ENCODE results near the gene ZDHHC14.
"Not testable (repeated sequence)": the region's sequence is repeated elsewhere in the genome, so short reads cannot be mapped to it uniquely, and the experiment has no call there.

ZDHHC14 gene

DNA sequence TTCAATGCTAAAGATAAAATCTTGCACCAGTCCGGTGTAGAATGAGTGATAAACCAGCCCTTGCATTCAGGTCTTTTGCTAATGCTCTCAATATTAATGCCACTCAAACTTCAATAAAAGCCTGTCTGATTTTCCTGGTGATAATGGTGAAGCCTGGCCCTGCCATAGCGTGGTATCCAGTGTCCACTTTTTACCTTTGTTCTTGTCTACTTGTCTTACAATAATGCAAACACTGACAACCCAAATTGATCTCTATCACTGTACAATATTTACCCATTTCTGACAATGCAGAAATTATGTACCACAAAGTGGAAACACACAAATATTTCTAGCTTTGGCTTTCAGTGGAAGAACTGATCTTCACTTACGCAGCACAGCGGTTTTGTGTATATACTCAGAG is 189.1 kb downstream of the ZDHHC14 start:
- no peak overlapping the region for H3K27ac ChIP-seq (ENCODE audit: low read depth, low read length)
- H3K9ac ChIP-seq (ENCODE audit: low read length), result no peak overlapping the region
- H3K4me1 ChIP-seq (ENCODE audit: control insufficient read depth, insufficient read depth, low read length), result no peaks in the 10 kb centered on the region
- no peak overlapping the region for H3K4me3 ChIP-seq (ENCODE audit: low read length)
- H3K36me3 ChIP-seq (ENCODE audit: control insufficient read depth, insufficient read depth, low read length), result no peaks in the 10 kb centered on the region
- no peaks in the 10 kb centered on the region for H3K27me3 ChIP-seq (ENCODE audit: control insufficient read depth, insufficient read depth, low read length)

DNA sequence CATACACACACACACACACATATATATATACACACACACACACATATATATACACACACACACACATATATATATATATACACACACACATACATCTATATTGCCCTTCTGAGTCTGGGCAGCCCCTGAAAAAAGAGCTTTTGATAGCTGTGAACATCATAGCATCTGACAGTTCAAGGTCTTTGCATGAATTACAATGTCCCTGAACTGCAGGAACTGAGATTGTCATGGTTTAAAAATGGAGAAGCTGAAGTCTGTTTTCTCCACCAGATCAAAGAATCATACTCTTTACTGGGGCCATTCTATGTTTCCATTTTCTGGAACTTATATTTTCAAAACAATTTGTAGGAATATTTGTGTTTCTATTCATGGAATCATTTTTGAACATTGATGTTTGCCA is 189.8 kb downstream of the ZDHHC14 start:
- Histone ChIP-seq H3K4me3 (ENCODE audit: low read length) (no peak overlapping the region), H3K4me1 (ENCODE audit: control insufficient read depth, insufficient read depth, low read length) (no peaks in the 10 kb centered on the region), H3K9ac (ENCODE audit: low read length) (no peak overlapping the region), H3K36me3 (ENCODE audit: control insufficient read depth, insufficient read depth, low read length) (no peaks in the 10 kb centered on the region), H3K27ac (ENCODE audit: low read depth, low read length) (no peak overlapping the region), H3K27me3 (ENCODE audit: control insufficient read depth, insufficient read depth, low read length) (no peaks in the 10 kb centered on the region)

DNA sequence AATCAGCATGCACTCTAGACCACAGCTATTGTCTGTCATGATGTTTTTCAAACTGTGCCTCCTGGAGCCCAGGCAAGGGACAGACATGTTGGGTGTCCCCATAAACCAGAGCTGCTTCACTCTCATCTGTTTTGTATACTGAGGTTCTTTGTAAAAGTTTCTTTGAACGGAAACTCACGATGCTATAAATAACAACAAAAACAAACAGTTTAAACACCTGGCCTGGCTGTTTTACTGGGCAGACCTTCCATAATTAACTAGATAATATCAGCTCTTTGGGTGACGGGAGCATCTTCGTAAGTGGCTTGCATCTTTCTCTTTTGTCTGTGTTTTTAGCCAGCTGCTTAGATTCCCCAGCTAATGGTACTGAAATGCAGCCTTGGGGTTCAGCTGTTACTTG is 190.3 kb downstream of the ZDHHC14 start:
- no peaks in the 10 kb centered on the region for H3K27me3 ChIP-seq (ENCODE audit: control insufficient read depth, insufficient read depth, low read length)
- no peak overlapping the region for H3K27ac ChIP-seq (ENCODE audit: low read depth, low read length)
- no peaks in the 10 kb centered on the region for H3K4me1 ChIP-seq (ENCODE audit: control insufficient read depth, insufficient read depth, low read length)
- H3K36me3 ChIP-seq (ENCODE audit: control insufficient read depth, insufficient read depth, low read length), result no peaks in the 10 kb centered on the region
- H3K9ac ChIP-seq (ENCODE audit: low read length), result no peak overlapping the region
- no peak overlapping the region for H3K4me3 ChIP-seq (ENCODE audit: low read length)

DNA sequence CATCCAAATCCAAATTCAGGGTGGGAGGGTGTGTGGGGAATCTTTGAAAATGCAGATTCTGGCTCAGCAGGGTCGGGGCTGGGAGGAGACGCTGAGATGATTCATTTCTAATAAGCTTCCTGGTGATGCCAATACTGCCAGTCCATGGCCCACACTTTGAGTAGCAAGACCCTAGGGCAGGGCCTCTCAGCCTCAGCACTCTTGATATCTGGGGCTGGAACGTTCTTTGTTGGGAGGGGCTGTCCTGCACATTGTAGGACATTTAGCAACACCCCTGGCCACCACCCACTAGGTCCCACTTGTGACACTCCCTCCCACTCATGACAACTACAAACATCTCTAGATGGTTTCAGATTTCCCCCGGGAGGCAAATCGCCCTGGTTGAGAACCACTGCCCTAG is 191.0 kb downstream of the ZDHHC14 start:
- Histone ChIP-seq H3K4me3 (ENCODE audit: low read length) (no peak overlapping the region), H3K27ac (ENCODE audit: low read depth, low read length) (no peak overlapping the region), H3K36me3 (ENCODE audit: control insufficient read depth, insufficient read depth, low read length) (no peaks in the 10 kb centered on the region), H3K27me3 (ENCODE audit: control insufficient read depth, insufficient read depth, low read length) (no peaks in the 10 kb centered on the region), H3K4me1 (ENCODE audit: control insufficient read depth, insufficient read depth, low read length) (no peaks in the 10 kb centered on the region), H3K9ac (ENCODE audit: low read length) (no peak overlapping the region)

DNA sequence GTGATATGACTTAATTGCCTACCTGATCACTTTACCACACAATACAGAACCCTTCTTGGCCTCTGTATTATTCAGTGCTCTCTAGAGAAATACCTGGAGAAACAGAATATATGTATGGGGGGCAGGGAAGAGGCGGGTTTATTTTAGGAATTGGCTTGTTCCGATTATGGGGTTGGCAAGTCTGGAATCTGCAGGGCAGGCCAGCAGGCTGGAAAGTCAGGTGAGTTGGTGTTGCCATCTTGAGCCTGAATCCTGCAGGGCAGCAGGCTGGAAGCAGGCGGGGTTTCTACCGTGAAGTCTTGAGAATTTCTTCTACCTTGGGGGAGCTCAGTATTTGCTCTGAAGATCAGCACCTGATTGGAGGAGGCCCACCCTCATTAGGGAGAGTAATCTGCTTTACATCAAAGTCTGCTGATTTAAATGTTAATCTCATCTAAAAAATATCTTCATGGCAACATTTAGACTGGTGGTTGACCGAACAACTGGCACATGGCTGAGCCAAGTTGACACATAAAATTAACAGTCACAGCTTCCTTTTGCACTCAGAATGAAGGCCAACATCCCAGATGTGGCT is 193.9 kb downstream of the ZDHHC14 start:
- Histone ChIP-seq H3K4me1 (ENCODE audit: control insufficient read depth, insufficient read depth, low read length) (no peaks in the 10 kb centered on the region), H3K36me3 (ENCODE audit: control insufficient read depth, insufficient read depth, low read length) (no peaks in the 10 kb centered on the region), H3K27me3 (ENCODE audit: control insufficient read depth, insufficient read depth, low read length) (no peaks in the 10 kb centered on the region), H3K4me3 (ENCODE audit: low read length) (no peak overlapping the region), H3K27ac (ENCODE audit: low read depth, low read length) (no peak overlapping the region), H3K9ac (ENCODE audit: low read length) (no peak overlapping the region)

DNA sequence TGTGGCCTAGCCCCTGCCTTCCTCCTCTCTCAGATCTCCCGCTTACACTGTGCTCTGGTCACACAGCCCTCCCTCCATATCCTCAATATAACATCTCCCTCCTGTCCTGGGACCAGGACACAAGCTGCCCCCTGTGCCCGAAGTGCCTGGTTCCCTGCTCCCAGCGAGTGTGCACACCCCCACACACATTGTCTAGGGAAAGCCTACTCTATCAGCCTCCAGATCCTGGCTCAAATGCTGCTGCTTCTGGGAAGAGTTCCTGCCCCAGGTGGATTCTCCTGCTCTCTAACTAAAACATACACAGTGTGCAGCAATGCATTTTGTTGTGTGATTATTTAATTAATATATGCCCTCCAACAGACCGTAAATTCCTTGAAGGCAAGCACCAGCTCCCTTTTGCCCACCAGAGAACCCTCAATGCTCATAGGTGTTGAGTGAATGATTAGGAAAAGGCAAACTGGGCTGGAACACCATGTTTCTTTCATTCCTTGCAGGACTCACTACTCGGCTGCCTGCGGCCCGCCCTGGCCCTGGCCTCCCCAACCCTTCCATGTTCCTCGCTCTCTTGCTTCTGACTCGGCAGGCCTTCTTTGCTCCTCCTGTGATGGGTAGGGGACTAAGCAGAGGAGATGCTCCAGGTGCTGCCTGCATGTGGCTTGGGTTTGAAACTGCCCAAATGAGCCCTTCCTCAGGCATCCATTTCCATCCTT is 194.6 kb downstream of the ZDHHC14 start:
- H3K27ac ChIP-seq (ENCODE audit: low read depth, low read length), result no peak overlapping the region
- H3K4me1 ChIP-seq (ENCODE audit: control insufficient read depth, insufficient read depth, low read length), result no peaks in the 10 kb centered on the region
- no peak overlapping the region for H3K9ac ChIP-seq (ENCODE audit: low read length)
- no peaks in the 10 kb centered on the region for H3K27me3 ChIP-seq (ENCODE audit: control insufficient read depth, insufficient read depth, low read length)
- no peaks in the 10 kb centered on the region for H3K36me3 ChIP-seq (ENCODE audit: control insufficient read depth, insufficient read depth, low read length)
- H3K4me3 ChIP-seq (ENCODE audit: low read length), result no peak overlapping the region

DNA sequence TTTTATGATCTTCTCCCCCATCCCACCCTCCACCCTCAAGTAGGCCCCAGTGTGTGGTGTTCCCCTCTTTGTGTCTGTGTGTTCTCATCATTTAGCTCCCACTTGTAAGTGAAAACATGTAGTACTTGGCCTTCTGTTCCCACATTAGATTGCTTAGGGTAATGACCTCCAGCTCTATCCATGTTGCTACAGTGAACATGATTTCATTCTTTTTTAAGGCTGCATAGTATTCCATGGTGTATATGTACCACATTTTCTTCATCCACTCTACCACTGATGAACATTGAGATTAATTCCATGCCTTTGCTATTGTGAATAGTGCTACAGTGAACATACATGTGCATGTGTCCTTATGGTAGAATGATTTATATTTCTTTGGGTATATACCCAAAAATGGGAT is 196.0 kb downstream of the ZDHHC14 start:
- not testable (repeated sequence) for H3K9ac ChIP-seq (ENCODE audit: low read length); H3K36me3 ChIP-seq (ENCODE audit: control insufficient read depth, insufficient read depth, low read length); H3K27ac ChIP-seq (ENCODE audit: low read depth, low read length); H3K4me3 ChIP-seq (ENCODE audit: low read length); H3K4me1 ChIP-seq (ENCODE audit: control insufficient read depth, insufficient read depth, low read length); H3K27me3 ChIP-seq (ENCODE audit: control insufficient read depth, insufficient read depth, low read length)

DNA sequence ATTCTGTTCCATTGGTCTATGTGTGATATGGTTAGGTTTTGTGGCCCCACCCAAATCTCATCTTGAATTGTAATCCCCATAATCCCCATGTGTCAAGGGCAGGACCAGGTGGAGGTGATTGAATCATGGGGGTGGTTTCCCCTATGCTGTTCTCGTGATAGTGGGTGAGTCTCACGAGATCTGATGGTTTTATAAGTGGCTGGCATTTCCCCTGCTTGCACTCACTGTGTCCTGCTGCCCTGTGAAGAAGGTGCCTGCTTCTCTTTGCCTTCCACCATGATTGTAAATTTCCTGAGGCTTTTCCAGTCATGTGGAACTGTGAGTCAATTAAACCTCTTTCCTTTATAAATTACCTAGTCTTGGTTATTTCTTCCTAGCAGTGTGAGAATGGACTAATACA is 197.5 kb downstream of the ZDHHC14 start:
- not testable (repeated sequence) for H3K27ac ChIP-seq (ENCODE audit: low read depth, low read length); H3K36me3 ChIP-seq (ENCODE audit: control insufficient read depth, insufficient read depth, low read length); H3K4me1 ChIP-seq (ENCODE audit: control insufficient read depth, insufficient read depth, low read length); H3K4me3 ChIP-seq (ENCODE audit: low read length); H3K27me3 ChIP-seq (ENCODE audit: control insufficient read depth, insufficient read depth, low read length); H3K9ac ChIP-seq (ENCODE audit: low read length)

DNA sequence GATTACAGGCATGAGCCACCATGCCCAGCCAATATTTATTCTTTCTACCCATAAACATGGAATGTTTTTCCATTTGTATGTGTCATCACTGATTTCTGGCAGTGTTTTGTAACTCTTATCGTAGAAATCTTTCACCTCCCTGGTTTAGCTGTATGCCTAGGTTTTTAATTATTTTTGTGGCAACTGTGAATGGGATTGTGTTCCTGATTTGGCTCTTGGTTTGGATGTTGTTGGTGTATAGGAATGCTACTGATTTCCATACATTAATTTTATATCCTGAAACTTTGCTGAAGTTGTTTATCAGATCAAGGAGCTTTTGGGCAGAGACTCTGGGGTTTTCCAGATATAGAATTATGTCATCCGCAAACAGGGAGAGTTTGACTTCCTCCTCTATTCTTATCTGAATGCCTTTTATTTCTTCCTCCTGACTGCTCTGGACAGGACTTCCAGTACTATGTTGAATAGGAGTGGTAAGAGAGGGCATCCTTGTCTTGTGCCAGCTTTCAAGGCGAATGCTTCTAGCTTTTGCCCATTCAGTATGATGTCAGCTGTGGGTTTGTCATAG is 198.6 kb downstream of the ZDHHC14 start:
- no peak overlapping the region for H3K27ac ChIP-seq (ENCODE audit: low read depth, low read length)
- H3K9ac ChIP-seq (ENCODE audit: low read length), result no peak overlapping the region
- no peak overlapping the region for H3K4me3 ChIP-seq (ENCODE audit: low read length)
- H3K36me3 ChIP-seq (ENCODE audit: control insufficient read depth, insufficient read depth, low read length), result no peaks in the 10 kb centered on the region
- no peaks in the 10 kb centered on the region for H3K4me1 ChIP-seq (ENCODE audit: control insufficient read depth, insufficient read depth, low read length)
- H3K27me3 ChIP-seq (ENCODE audit: control insufficient read depth, insufficient read depth, low read length), result no peaks in the 10 kb centered on the region

DNA sequence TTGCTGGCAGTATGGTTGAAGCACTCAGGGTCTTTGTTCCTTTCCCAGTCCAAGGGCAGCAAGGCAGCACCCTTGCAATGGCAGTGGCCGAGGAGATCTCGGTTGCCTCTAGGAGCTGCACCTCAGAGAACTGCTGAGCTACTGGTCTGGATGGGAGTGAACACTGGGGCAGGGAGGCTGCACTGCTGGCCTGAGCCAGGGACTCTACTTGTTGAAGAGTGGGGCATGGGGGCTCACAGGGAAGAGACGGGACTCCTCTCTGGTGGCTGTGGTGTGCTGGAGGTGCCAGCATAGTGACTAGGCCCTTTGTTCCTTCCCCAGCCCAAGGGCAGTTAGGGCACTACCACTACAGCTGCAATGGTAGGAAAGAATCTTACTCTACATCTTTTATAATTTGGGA is 203.0 kb downstream of the ZDHHC14 start:
- H3K27ac ChIP-seq (ENCODE audit: low read depth, low read length), result no peak overlapping the region
- no peaks in the 10 kb centered on the region for H3K4me1 ChIP-seq (ENCODE audit: control insufficient read depth, insufficient read depth, low read length)

DNA sequence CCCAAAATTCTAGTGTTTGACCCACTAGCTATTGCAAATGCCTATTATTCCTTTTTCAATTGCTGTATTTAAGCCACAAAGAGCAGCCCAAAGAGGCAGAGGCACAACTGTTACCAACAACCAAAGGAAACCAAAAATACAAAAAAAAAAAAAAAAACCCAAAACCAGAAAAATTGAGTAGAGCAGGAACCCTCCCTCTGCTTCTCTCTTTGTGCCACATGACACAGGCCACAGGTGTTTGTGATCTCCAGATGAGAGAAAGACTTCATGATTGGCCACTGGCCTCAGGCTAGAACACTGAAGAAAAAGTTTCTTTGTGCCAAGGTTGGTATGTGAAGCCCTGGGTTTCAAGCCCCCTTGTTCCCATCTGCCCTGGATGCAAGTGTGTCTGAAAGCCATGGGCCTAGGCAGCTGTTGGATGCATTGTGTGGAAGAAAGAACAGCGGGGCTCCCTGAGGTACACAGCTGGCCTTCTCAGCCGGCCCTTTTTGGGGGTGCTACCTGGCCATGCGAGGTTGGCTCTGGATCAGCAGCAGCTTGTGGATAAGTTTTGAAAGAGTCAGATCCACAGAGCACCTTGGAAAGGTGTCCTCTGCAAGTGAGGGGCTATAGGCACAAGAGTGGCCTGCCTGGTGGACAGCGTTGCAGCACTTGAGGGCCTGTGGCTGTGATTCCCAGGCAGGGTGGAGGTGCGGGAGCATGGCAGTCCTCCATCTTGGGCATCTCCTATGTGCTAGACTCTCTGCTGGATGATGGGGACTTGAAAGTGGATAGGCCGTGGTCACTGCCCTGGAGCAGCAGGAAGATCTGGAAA is 204.5 kb downstream of the ZDHHC14 start:
- Histone ChIP-seq H3K9ac (ENCODE audit: low read length) (no peak overlapping the region), H3K27ac (ENCODE audit: low read depth, low read length) (no peak overlapping the region), H3K36me3 (ENCODE audit: control insufficient read depth, insufficient read depth, low read length) (no peaks in the 10 kb centered on the region), H3K27me3 (ENCODE audit: control insufficient read depth, insufficient read depth, low read length) (no peaks in the 10 kb centered on the region), H3K4me3 (ENCODE audit: low read length) (no peak overlapping the region), H3K4me1 (ENCODE audit: control insufficient read depth, insufficient read depth, low read length) (no peaks in the 10 kb centered on the region)

More for the DNA sequence above, 203.0 kb downstream of the ZDHHC14 start:
- H3K4me3 ChIP-seq (ENCODE audit: low read length), result no peak overlapping the region
- H3K9ac ChIP-seq (ENCODE audit: low read length), result no peak overlapping the region
- no peaks in the 10 kb centered on the region for H3K36me3 ChIP-seq (ENCODE audit: control insufficient read depth, insufficient read depth, low read length)
- no peaks in the 10 kb centered on the region for H3K27me3 ChIP-seq (ENCODE audit: control insufficient read depth, insufficient read depth, low read length)

DNA sequence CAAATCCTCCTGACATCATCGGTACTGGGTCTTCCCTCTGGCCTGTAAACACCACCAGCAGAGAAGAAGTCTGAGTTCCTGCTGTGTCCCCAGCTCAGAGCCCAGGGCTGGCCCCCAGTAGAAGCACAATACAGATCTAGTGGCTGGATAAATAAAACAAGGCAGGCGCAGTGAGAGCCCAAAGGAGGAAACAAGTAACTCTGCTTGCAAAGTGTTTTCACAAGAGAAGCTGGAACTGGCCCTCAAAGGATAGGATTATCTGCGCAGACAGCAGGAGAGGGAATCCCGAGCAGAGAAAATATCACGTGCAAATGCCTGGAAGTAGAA is 205.1 kb downstream of the ZDHHC14 start:
- H3K4me3 ChIP-seq (ENCODE audit: low read length), result no peak overlapping the region
- no peak overlapping the region for H3K9ac ChIP-seq (ENCODE audit: low read length)

More for the DNA sequence above, 205.1 kb downstream of the ZDHHC14 start:
- Histone ChIP-seq H3K36me3 (ENCODE audit: control insufficient read depth, insufficient read depth, low read length) (no peaks in the 10 kb centered on the region), H3K27ac (ENCODE audit: low read depth, low read length) (no peak overlapping the region), H3K4me1 (ENCODE audit: control insufficient read depth, insufficient read depth, low read length) (no peaks in the 10 kb centered on the region), H3K27me3 (ENCODE audit: control insufficient read depth, insufficient read depth, low read length) (no peaks in the 10 kb centered on the region)
